BLaER1 (cell line): ENCODE measurements around the gene VWDE.
"Not testable (repeated sequence)": the region's sequence is repeated elsewhere in the genome, so short reads cannot be mapped to it uniquely, and the experiment has no call there.

Experiments
- H3K27ac ChIP-seq: shearing (Covaris generic); formaldehyde crosslinking; 2 replicates; pipeline ENCODE4 v1.8.1; 2022
- H3K27me3 ChIP-seq: shearing (Covaris generic); formaldehyde crosslinking; 2 replicates; pipeline ENCODE4 v1.8.1; 2022
- H3K36me3 ChIP-seq: shearing (Covaris generic); formaldehyde crosslinking; 2 replicates; pipeline ENCODE4 v1.8.1; 2022
- H3K4me1 ChIP-seq: shearing (Covaris generic); formaldehyde crosslinking; 2 replicates; pipeline ENCODE4 v1.8.1; 2022
- H3K4me2 ChIP-seq: shearing (Covaris generic); formaldehyde crosslinking; 2 replicates; pipeline ENCODE4 v1.8.1; 2022
- H3K4me3 ChIP-seq: shearing (Covaris generic); formaldehyde crosslinking; 2 replicates; pipeline ENCODE4 v1.8.1; 2022
- H3K9ac ChIP-seq: shearing (Covaris generic); formaldehyde crosslinking; 2 replicates; pipeline ENCODE4 v1.8.1; 2022
- H3K9me3 ChIP-seq: shearing (Covaris generic); formaldehyde crosslinking; 2 replicates; pipeline ENCODE4 v1.8.1; 2022
- H4K20me1 ChIP-seq: shearing (Covaris generic); formaldehyde crosslinking; 2 replicates; pipeline ENCODE4 v1.8.1; 2022
- Cebpa-rat ChIP-seq: shearing (Covaris generic); IDR thresholded peaks from 2 replicates; pipeline ENCODE4 v1.8.1; 2022

The VWDE gene

DNA sequence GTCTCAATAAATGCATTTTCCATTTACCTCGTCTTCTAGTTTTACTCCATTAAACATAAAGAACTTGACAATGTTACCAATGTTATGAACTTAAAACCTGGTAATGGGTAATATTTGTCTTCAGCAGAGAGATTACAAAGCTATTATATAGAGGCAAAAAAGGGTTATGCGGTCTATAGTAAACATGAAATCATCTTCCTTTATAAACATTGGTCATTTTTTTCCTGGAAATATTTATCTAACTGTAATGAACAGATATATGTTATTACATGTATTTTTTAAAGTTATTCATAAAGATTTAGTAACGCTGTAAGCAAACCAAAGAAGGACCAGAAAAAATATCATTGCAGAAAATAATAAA, 1.3 kb downstream of the VWDE start:
- TF ChIP-seq Cebpa-rat, result no peak
- no peak overlapping the region for H3K27ac ChIP-seq
- no peaks in the 10 kb centered on the region for H3K36me3 ChIP-seq
- H4K20me1 ChIP-seq, result no peaks in the 10 kb centered on the region
- peaks cover 8% of the 10 kb centered on the region; the same call in 1 of the 2 replicates for H3K27me3 ChIP-seq
- no peak overlapping the region for H3K4me2 ChIP-seq
- H3K4me3 ChIP-seq, result no peak overlapping the region
- H3K9me3 ChIP-seq, result peaks cover 21% of the 10 kb centered on the region
- no peaks in the 10 kb centered on the region for H3K4me1 ChIP-seq
- H3K9ac ChIP-seq, result no peak overlapping the region

DNA sequence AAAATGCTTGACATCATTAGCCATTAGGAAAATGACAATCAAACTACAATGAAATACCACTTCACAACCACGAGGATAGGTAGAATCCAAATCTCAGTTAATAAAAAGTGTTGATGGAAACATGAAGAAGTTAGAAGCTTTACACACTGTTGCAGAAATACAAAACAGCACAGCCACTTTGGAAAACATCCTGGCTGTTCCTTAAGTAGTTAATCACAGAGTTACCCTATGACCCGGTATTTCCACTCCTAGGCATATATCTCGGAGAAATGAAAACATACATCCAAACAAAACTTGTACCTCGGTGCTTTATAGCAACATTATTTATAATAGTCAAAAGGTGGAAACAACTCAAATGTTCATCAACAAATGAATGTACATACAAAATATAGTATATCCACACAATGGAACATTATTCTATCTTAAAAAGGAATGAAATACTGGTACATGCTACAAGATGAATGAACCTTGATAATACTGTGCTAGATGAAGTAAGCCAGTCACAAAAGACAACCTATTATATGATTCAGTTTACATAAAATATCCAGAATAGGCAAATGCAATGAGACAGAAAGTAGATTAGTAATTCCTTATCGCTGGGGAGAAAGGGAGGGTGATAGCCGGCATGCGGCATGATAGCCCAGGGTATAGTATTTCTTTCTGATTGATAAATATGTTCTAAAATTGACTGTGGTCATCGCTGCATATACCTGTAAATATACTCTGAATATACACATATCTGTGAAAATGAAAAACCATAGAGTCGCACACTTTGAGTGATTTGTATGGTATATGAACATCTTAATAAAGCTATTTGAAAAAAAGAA, 1.9 kb downstream of the VWDE start:
- Histone ChIP-seq H3K9ac (no peak overlapping the region), H3K27me3 (peaks cover 8% of the 10 kb centered on the region; the same call in 1 of the 2 replicates), H3K4me2 (no peak overlapping the region), H3K4me1 (no peaks in the 10 kb centered on the region), H3K36me3 (no peaks in the 10 kb centered on the region), H4K20me1 (no peaks in the 10 kb centered on the region), H3K9me3 (peaks cover 21% of the 10 kb centered on the region), H3K4me3 (no peak overlapping the region), H3K27ac (no peak overlapping the region)
- no peak for TF ChIP-seq Cebpa-rat

- Histone ChIP-seq H3K4me2 (no peak overlapping the region), H3K27ac (no peak overlapping the region), H3K9me3 (peaks cover 12% of the 10 kb centered on the region), H3K9ac (no peak overlapping the region), H3K36me3 (no peaks in the 10 kb centered on the region), H4K20me1 (no peaks in the 10 kb centered on the region), H3K4me3 (no peak overlapping the region), H3K4me1 (no peaks in the 10 kb centered on the region), H3K27me3 (peaks cover 2% of the 10 kb centered on the region; the same call in 1 of the 2 replicates)
- TF ChIP-seq Cebpa-rat, result no peak
Observed at GRCh38 chr7:12398186-12398585, 5.5 kb downstream of the VWDE start.

DNA sequence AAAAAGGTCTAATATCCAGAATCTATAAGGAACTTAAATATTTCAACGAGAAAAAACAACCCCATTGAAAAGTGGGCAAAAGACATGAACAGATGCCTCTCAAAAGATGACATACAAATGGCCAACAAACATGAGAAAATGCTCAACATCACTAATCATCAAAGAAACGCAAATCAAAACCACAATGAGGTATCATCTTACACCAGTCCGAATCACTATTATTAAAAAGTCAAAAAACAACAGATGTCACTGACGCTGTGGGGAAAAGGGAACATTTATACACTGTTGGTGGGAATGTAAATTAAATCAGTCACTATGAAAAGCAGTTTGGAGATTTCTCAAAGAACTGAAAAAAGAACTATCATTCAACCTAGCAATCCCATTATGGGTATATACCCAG, 6.0 kb downstream of the VWDE start:
- Histone ChIP-seq H3K4me1 (no peaks in the 10 kb centered on the region), H3K27me3 (no peaks in the 10 kb centered on the region), H3K4me3 (no peak overlapping the region), H3K9ac (no peak overlapping the region), H3K36me3 (no peaks in the 10 kb centered on the region), H3K4me2 (no peak overlapping the region), H3K27ac (no peak overlapping the region), H3K9me3 (peaks cover 12% of the 10 kb centered on the region), H4K20me1 (no peaks in the 10 kb centered on the region)
- no peak for TF ChIP-seq Cebpa-rat

- H3K4me3 ChIP-seq, H3K9ac ChIP-seq, H3K4me2 ChIP-seq, H3K4me1 ChIP-seq, H3K27ac ChIP-seq, H4K20me1 ChIP-seq, H3K36me3 ChIP-seq, H3K27me3 ChIP-seq: not testable (repeated sequence)
- H3K9me3 ChIP-seq, result peaks cover 12% of the 10 kb centered on the region
Observed at GRCh38 chr7:12396670-12397069, 7.0 kb downstream of the VWDE start.

- no peaks in the 10 kb centered on the region for H3K27me3 ChIP-seq
- no peak for TF ChIP-seq Cebpa-rat
Observed at GRCh38 chr7:12391922-12392615, 11.6 kb downstream of the VWDE start.

GRCh38 chr7:12389089-12389700, 14.5 kb downstream of the VWDE start:
- no peak overlapping the region for H3K9ac ChIP-seq
- no peaks in the 10 kb centered on the region for H3K27me3 ChIP-seq
- no peak overlapping the region for H3K4me3 ChIP-seq
- no peak overlapping the region for H3K4me2 ChIP-seq
- no peaks in the 10 kb centered on the region for H3K9me3 ChIP-seq
- TF ChIP-seq Cebpa-rat, result no peak
- no peak overlapping the region for H3K27ac ChIP-seq
- no peaks in the 10 kb centered on the region for H3K36me3 ChIP-seq
- H4K20me1 ChIP-seq, result no peaks in the 10 kb centered on the region
- H3K4me1 ChIP-seq, result no peaks in the 10 kb centered on the region

More at GRCh38 chr7:12391922-12392615, 11.6 kb downstream of the VWDE start:
- H3K4me3 ChIP-seq, result no peak overlapping the region
- no peaks in the 10 kb centered on the region for H3K4me1 ChIP-seq
- no peaks in the 10 kb centered on the region for H3K36me3 ChIP-seq
- H4K20me1 ChIP-seq, result no peaks in the 10 kb centered on the region
- H3K9ac ChIP-seq, result no peak overlapping the region
- no peak overlapping the region for H3K27ac ChIP-seq
- H3K9me3 ChIP-seq, result no peaks in the 10 kb centered on the region
- no peak overlapping the region for H3K4me2 ChIP-seq

DNA sequence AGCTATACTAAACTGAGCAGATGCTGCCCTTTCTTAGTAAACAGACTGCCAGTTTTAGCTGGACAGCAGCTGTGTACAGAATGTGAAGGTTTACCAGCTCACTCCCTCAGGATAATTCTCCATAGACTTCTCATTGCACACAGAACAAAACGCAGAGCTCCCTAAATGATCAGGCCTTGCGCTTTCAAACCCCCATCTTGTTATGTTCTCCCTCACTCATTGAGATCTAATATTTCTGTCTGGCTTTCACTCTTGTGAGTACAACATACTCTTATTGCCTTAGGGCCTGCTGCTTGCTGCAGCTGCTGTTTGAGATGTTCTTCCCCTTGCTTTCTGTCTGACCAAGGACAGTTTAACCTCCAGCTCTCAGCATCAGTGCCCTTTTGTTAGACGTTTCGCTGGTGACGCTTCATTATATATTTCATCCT, 17.3 kb downstream of the VWDE start:
- Histone ChIP-seq H3K9me3 (no peaks in the 10 kb centered on the region), H3K4me3 (no peak overlapping the region), H3K36me3 (no peaks in the 10 kb centered on the region), H3K4me2 (no peak overlapping the region), H3K27ac (no peak overlapping the region), H3K4me1 (no peaks in the 10 kb centered on the region), H4K20me1 (no peaks in the 10 kb centered on the region), H3K9ac (no peak overlapping the region), H3K27me3 (no peaks in the 10 kb centered on the region)
- no peak for TF ChIP-seq Cebpa-rat

DNA sequence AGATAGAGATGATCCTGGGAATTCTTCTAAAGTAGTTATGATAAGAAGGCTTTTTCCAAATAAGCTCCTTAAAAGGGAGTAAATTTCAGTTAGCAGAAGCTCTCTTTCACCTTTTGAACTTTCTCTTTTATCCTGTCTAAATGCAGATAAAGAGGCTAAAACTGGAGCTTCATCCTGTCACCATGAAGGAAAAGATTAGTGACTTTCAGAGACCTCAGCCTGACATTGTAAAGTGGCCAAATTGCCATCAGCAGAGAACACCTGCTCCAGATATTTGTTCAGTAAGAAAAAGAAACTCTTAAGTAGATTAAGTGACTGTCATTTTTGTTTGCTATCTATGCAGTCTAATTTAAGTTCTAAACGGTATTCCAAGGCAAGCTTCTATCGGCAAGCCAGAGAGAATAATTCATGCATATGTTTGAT, 18.3 kb downstream of the VWDE start:
- no peaks in the 10 kb centered on the region for H3K4me1 ChIP-seq
- H3K4me2 ChIP-seq, result no peak overlapping the region
- H3K9me3 ChIP-seq, result no peaks in the 10 kb centered on the region
- H3K36me3 ChIP-seq, result no peaks in the 10 kb centered on the region
- H4K20me1 ChIP-seq, result no peaks in the 10 kb centered on the region
- H3K4me3 ChIP-seq, result no peak overlapping the region
- H3K27me3 ChIP-seq, result no peaks in the 10 kb centered on the region
- no peak for TF ChIP-seq Cebpa-rat
- H3K9ac ChIP-seq, result no peak overlapping the region
- H3K27ac ChIP-seq, result no peak overlapping the region

- Histone ChIP-seq H3K27ac (no peak overlapping the region), H3K36me3 (no peaks in the 10 kb centered on the region), H4K20me1 (no peaks in the 10 kb centered on the region), H3K4me2 (no peak overlapping the region), H3K27me3 (no peaks in the 10 kb centered on the region), H3K9ac (no peak overlapping the region), H3K9me3 (no peaks in the 10 kb centered on the region), H3K4me3 (no peak overlapping the region), H3K4me1 (no peaks in the 10 kb centered on the region)
- TF ChIP-seq Cebpa-rat, result no peak
Observed at GRCh38 chr7:12383377-12383776, 20.3 kb downstream of the VWDE start.
